HCT116 (cell line): ENCODE measurements around the gene KRTAP5-2. TPM values are rescaled to one million over a fixed set of nuclear protein-coding genes. Genes with fewer than 3 reads are reported as not detected.

Experiments used
- ATAC-seq: fragments of 200-7000 bp; cut with Tn5 transposase; 2 replicates; pipeline ENCODE4 v1.9.1; 2020; ENCODE audit warnings: mild to moderate bottlenecking, moderate library complexity
- BruUV-seq: library from RNA; stranded (reverse); fragments of 400-500 nt; replicated peaks from 2 replicates; lab custom pipeline; 2021; lab: Mats Ljungman, UMichigan
- CTCF ChIA-PET: fragments of 300-600 bp; sonication (Branson Sonifier 250); formaldehyde crosslinking; loops from one replicate; lab custom pipeline; 2021; ENCODE audit warnings: antibody characterized with exemption; lab: Charles Lee
- POLR2A ChIA-PET: fragments of 300-600, 350-600 bp; sonication (Branson Sonifier 250); formaldehyde crosslinking; loops from one replicate; lab custom pipeline; 2021; ENCODE audit warnings: antibody characterized with exemption; lab: Charles Lee
- RAD21 ChIA-PET, 2 experiments: fragments of 300-600 bp; sonication (Branson Sonifier 250); formaldehyde crosslinking; loops; one replicate each; lab custom pipeline; 2023; ENCODE audit warnings: low total read pairs in 2 of 2; ENCODE audit not compliant: uncharacterized antibody in 2 of 2, unreplicated experiment in 2 of 2, low non-redundant PET in 1 of 2; lab: Charles Lee
- DNase-seq: peaks from one replicate; pipeline ENCODE4 v3.0.0-alpha.2; 2010; ENCODE audit warnings: low read depth, low spot score
- H2AFZ ChIP-seq: fragments of 200-600 bp; shearing (Covaris generic), sonication (generic); 2 replicates; pipeline ENCODE4 v1.6.1; 2017; ENCODE audit warnings: low read depth, mixed run types, mixed read lengths, antibody characterized with exemption, low read length; ENCODE audit not compliant: poor library complexity, severe bottlenecking
- H3K27ac ChIP-seq: 2 replicates; pipeline ENCODE4 v1.5.1; 2012; ENCODE audit warnings: low read depth, low read length
- H3K27me3 ChIP-seq: fragments of 200-600 bp; sonication (generic); 2 replicates; pipeline ENCODE4 v1.6.1; 2016; ENCODE audit warnings: mixed run types, low read length, mixed read lengths; ENCODE audit not compliant: insufficient read depth
- H3K36me3 ChIP-seq, 2 experiments: fragments of 200-500 bp in 1 of 2; fragments of 200-600 bp in 1 of 2; sonication (Bioruptor generic) in 1 of 2; sonication (generic) in 1 of 2; 2 replicates each; pipeline versions ENCODE4 v1.5.1 to v1.6.1; 2014 to 2016; ENCODE audit warnings: low read length in 2 of 2, inconsistent platforms in 1 of 2, mixed read lengths in 1 of 2, mixed run types in 1 of 2; ENCODE audit not compliant: insufficient read depth in 2 of 2, control insufficient read depth in 1 of 2
- H3K4me1 ChIP-seq, 2 experiments: fragments of 200-600 bp in 1 of 2; sonication (generic) in 1 of 2; 2 replicates each; pipeline versions ENCODE4 v1.5.1 to v1.6.1; 2012 to 2017; ENCODE audit warnings: low read length in 2 of 2, inconsistent platforms in 1 of 2, mild to moderate bottlenecking in 1 of 2, mixed read lengths in 1 of 2, mixed run types in 1 of 2, moderate library complexity in 1 of 2; ENCODE audit not compliant: insufficient read depth in 2 of 2, control insufficient read depth in 1 of 2
- H3K4me2 ChIP-seq: fragments of 200-600 bp; sonication (generic); 2 replicates; pipeline ENCODE4 v1.6.1; 2017; ENCODE audit warnings: mixed run types, low read length, mixed read lengths
- H3K4me3 ChIP-seq, 2 experiments: fragments of 200-600 bp in 1 of 2; sonication (generic) in 1 of 2; replicated peaks in 1 of 2; 2 replicates each; pipeline ENCODE4 v1.5.1; 2011 to 2016; ENCODE audit warnings: low read length in 2 of 2, control low read depth in 1 of 2, low read depth in 1 of 2, mild to moderate bottlenecking in 1 of 2, mixed read lengths in 1 of 2, mixed run types in 1 of 2
- H3K79me2 ChIP-seq: fragments of 200-600 bp; sonication (generic); 2 replicates; pipeline ENCODE4 v1.6.1; 2017; ENCODE audit warnings: mild to moderate bottlenecking, mixed run types, low read length, moderate library complexity, mixed read lengths; ENCODE audit not compliant: insufficient read depth
- H3K9ac ChIP-seq: fragments of 200-600 bp; sonication (generic); 2 replicates; pipeline ENCODE4 v1.6.1; 2016; ENCODE audit warnings: low read length, mixed read lengths
- H3K9me2 ChIP-seq: fragments of 200-600 bp; sonication (generic), shearing (Covaris generic); 2 replicates; pipeline ENCODE4 v1.6.1; 2017; ENCODE audit warnings: mixed run types, mild to moderate bottlenecking, moderate library complexity; ENCODE audit not compliant: insufficient read depth
- H3K9me3 ChIP-seq, 2 experiments: fragments of 200-500 bp in 1 of 2; fragments of 200-600 bp in 1 of 2; sonication (Bioruptor generic) in 1 of 2; sonication (generic) in 1 of 2; 2 replicates each; pipeline ENCODE4 v1.6.1; 2014 to 2017; ENCODE audit warnings: low read length in 2 of 2, mixed read lengths in 2 of 2, inconsistent platforms in 1 of 2, low read depth in 1 of 2, mild to moderate bottlenecking in 1 of 2, mixed run types in 1 of 2, moderate library complexity in 1 of 2; ENCODE audit not compliant: control insufficient read depth in 1 of 2, insufficient read depth in 1 of 2
- H4K20me1 ChIP-seq: fragments of 200-600 bp; sonication (generic), shearing (Covaris generic); 2 replicates; pipeline ENCODE4 v1.6.1; 2017; ENCODE audit warnings: mixed run types, mild to moderate bottlenecking, moderate library complexity; ENCODE audit not compliant: insufficient read depth
- ATF3 ChIP-seq: IDR thresholded peaks from 2 replicates; pipeline ENCODE4 v1.6.1; 2012
- CTCF ChIP-seq, 3 experiments: fragments of 200-600 bp in 1 of 3; sonication (generic) in 1 of 3; IDR thresholded peaks in 2 of 3; conservative IDR thresholded peaks in 1 of 3; 2 replicates each; pipeline ENCODE4 v1.5.1; 2012 to 2017; ENCODE audit warnings: low read depth in 2 of 3, low read length in 2 of 3, antibody characterized with exemption in 1 of 3, borderline replicate concordance in 1 of 3, control low read depth in 1 of 3, mild to moderate bottlenecking in 1 of 3, mixed read lengths in 1 of 3, mixed run types in 1 of 3, moderate library complexity in 1 of 3; ENCODE audit not compliant: insufficient read depth in 1 of 3
- EGR1 ChIP-seq: IDR thresholded peaks from 2 replicates; pipeline ENCODE4 v1.6.1; 2012; ENCODE audit warnings: low read depth
- ELF1 ChIP-seq: IDR thresholded peaks from 2 replicates; pipeline ENCODE4 v1.6.1; 2012; ENCODE audit warnings: low read depth, borderline replicate concordance
- EZH2phosphoT487 ChIP-seq: fragments of 200-600 bp; IDR thresholded peaks from 2 replicates; pipeline ENCODE4 v1.6.1; 2018; ENCODE audit warnings: antibody characterized with exemption, borderline replicate concordance
- FOSL1 ChIP-seq: IDR thresholded peaks from 2 replicates; pipeline ENCODE4 v1.6.1; 2012; ENCODE audit warnings: low read depth
- JUND ChIP-seq: IDR thresholded peaks from 2 replicates; pipeline ENCODE4 v1.6.1; 2012
- POLR2AphosphoS5 ChIP-seq: IDR thresholded peaks from 2 replicates; pipeline ENCODE4 v1.6.1; 2011; ENCODE audit warnings: mild to moderate bottlenecking, low read depth, low read length, moderate library complexity
- RAD21 ChIP-seq: IDR thresholded peaks from 2 replicates; pipeline ENCODE4 v1.6.1; 2012; ENCODE audit warnings: low read depth, mild to moderate bottlenecking
- REST ChIP-seq: IDR thresholded peaks from 2 replicates; pipeline ENCODE4 v1.6.1; 2012; ENCODE audit warnings: low read depth
- SIN3A ChIP-seq: IDR thresholded peaks from 2 replicates; pipeline ENCODE4 v1.6.1; 2012; ENCODE audit warnings: low read depth
- SRF ChIP-seq: IDR thresholded peaks from 2 replicates; pipeline ENCODE4 v1.6.1; 2012; ENCODE audit warnings: low read depth
- ZBTB33 ChIP-seq: IDR thresholded peaks from 2 replicates; pipeline ENCODE4 v1.6.1; 2011; ENCODE audit warnings: mild to moderate bottlenecking, low read length, moderate library complexity; ENCODE audit not compliant: insufficient replicate concordance; ENCODE audit errors: extremely low read depth
- ZFX ChIP-seq: fragments of 450-650 bp; IDR thresholded peaks from 2 replicates; pipeline ENCODE4 v1.6.1; 2017
- ZNF274 ChIP-seq: fragments of 200-500 bp; sonication (Bioruptor generic); IDR thresholded peaks from 2 replicates; pipeline ENCODE4 v1.6.1; 2014; ENCODE audit warnings: mild to moderate bottlenecking, low read depth, low read length, inconsistent platforms
- intact Hi-C: fragments of 100-400 bp; cut with micrococcal nuclease; formaldehyde crosslinking; loops from 2 replicates; pipeline ENCODE4 v1.10.0; 2022
- total RNA-seq: library from RNA; stranded (reverse); gene quantifications from one replicate; pipeline ENCODE4 v1.2.1, GENCODE V29; 2021; ENCODE audit not compliant: unreplicated experiment

The KRTAP5-2 gene
- total RNA-seq, 1 experiment from 2014 or later = not detected

- no peak for TF ChIP-seq CTCF (IDR thresholded peaks at IDR 0.05 in 2 of 3, conservative IDR thresholded peaks at IDR 0.05 in 1 of 3; ENCODE audit: borderline replicate concordance in 1 of 3, insufficient read depth in 1 of 3, low read depth in 2 of 3, low read length in 2 of 3)
- TF ChIP-seq ELF1 = no peak
- TF ChIP-seq, all 23 proteins: peak for 0
Measured at GRCh38 chr11:1604181-1604580, 6.1 kb upstream of the KRTAP5-2 start (continued).

GRCh38 chr11:1603629-1604028, 5.5 kb upstream of the KRTAP5-2 start:
- H3K9ac ChIP-seq = no peak overlapping the region
- H3K27me3 ChIP-seq = peaks cover 18% of the 10 kb centered on the region; the same call in 1 of the 2 replicates
- H3K4me3 ChIP-seq = no peak overlapping the region
- intact Hi-C loops = no loop called here
- no peaks in the 10 kb centered on the region for H3K79me2 ChIP-seq
- no peak overlapping the region for H2AFZ ChIP-seq
- ChIA-PET CTCF (no interaction called here), POLR2A (no interaction called here), RAD21 (no interaction called here)
- H4K20me1 ChIP-seq = no peaks in the 10 kb centered on the region
- H3K36me3 ChIP-seq = no peaks in the 10 kb centered on the region
- no peaks in the 10 kb centered on the region for H3K9me2 ChIP-seq
- no peak for DNase-seq
- H3K4me2 ChIP-seq = no peak overlapping the region
- no peaks in the 10 kb centered on the region for H3K4me1 ChIP-seq
- no peak for ATAC-seq
- BruUV-seq = no TSS peak
- H3K27ac ChIP-seq = no peak overlapping the region
- H3K9me3 ChIP-seq = no peaks in the 10 kb centered on the region
- no peak for TF ChIP-seq SIN3A
- TF ChIP-seq ZFX = no peak
- no peak for TF ChIP-seq SRF
- TF ChIP-seq ELF1 = no peak
- no peak for TF ChIP-seq EZH2phosphoT487
- no peak for TF ChIP-seq JUND
- no peak for TF ChIP-seq EGR1
- TF ChIP-seq ZBTB33 = no peak
- TF ChIP-seq CTCF (IDR thresholded peaks at IDR 0.05 in 2 of 3, conservative IDR thresholded peaks at IDR 0.05 in 1 of 3; ENCODE audit: borderline replicate concordance in 1 of 3, insufficient read depth in 1 of 3, low read depth in 2 of 3, low read length in 2 of 3) = no peak
- no peak for TF ChIP-seq REST
- TF ChIP-seq RAD21 = no peak
- no peak for TF ChIP-seq ZNF274
- TF ChIP-seq FOSL1 = no peak
- no peak for TF ChIP-seq ATF3
- TF ChIP-seq POLR2AphosphoS5 = no peak
